B cell (primary cell): ENCODE results near the gene PTPRF. TPM values are rescaled to one million over a fixed set of nuclear protein-coding genes. Genes with fewer than 3 reads are reported as not detected.

Experiments used
- ATAC-seq: fragments of 200-7000 bp; cut with Tn5 transposase; one replicate; pipeline ENCODE4 v1.10.0; 2021; ENCODE audit warnings: low read depth, mild to moderate bottlenecking, moderate number of reproducible peaks, moderate library complexity
- CTCF ChIA-PET: fragments of 350-600 bp; sonication (Branson Sonifier 250); formaldehyde crosslinking; loops from one replicate; lab custom pipeline; 2021; ENCODE audit warnings: antibody characterized with exemption, inconsistent platforms; lab: Charles Lee
- POLR2A ChIA-PET: fragments of 350-600 bp; sonication (Branson Sonifier 250); formaldehyde crosslinking; loops from one replicate; lab custom pipeline; 2021; ENCODE audit warnings: antibody characterized with exemption; lab: Charles Lee
- DNase-seq: peaks from one replicate; pipeline ENCODE4 v3.0.0; 2013
- H2AFZ ChIP-seq: 2 replicates; pipeline ENCODE4 v1.6.1; 2012; ENCODE audit warnings: mild to moderate bottlenecking, low read depth, low read length; ENCODE audit not compliant: insufficient read depth, poor library complexity, severe bottlenecking
- H3K27ac ChIP-seq, 2 donors: 1 replicate in 1 of 2; 2 replicates in 1 of 2; pipeline ENCODE4 v1.5.1; 2012 to 2013; ENCODE audit warnings: low read length in 2 of 2, mild to moderate bottlenecking in 2 of 2, moderate library complexity in 1 of 2
- H3K27me3 ChIP-seq, 4 experiments: fragments of 200-600 bp in 1 of 4; sonication (generic) in 1 of 4; replicated peaks in 1 of 4; 1 replicate in 2 of 4; 2 replicates in 2 of 4; pipeline versions ENCODE4 v1.6.1 to v1.7.0; 2013 to 2016; ENCODE audit warnings: low read length in 3 of 4, mild to moderate bottlenecking in 2 of 4, mixed read lengths in 1 of 4, moderate library complexity in 1 of 4; ENCODE audit not compliant: insufficient read depth in 4 of 4, control insufficient read depth in 3 of 4; ENCODE audit errors: control extremely low read depth in 1 of 4
- H3K36me3 ChIP-seq, 2 experiments: replicated peaks in 1 of 2; 1 replicate in 1 of 2; 2 replicates in 1 of 2; pipeline versions ENCODE4 v1.6.1 to v1.7.1; 2013; ENCODE audit warnings: low read length in 1 of 2; ENCODE audit not compliant: insufficient read depth in 2 of 2, control insufficient read depth in 1 of 2; ENCODE audit errors: control extremely low read depth in 1 of 2, extremely low read depth in 1 of 2
- H3K4me1 ChIP-seq, 2 donors: fragments of 200-600 bp in 1 of 2; sonication (generic) in 1 of 2; 1 replicate in 1 of 2; 2 replicates in 1 of 2; pipeline versions ENCODE4 v1.5.1 to v1.6.1; 2013 to 2017; ENCODE audit warnings: low read length in 2 of 2; ENCODE audit not compliant: control insufficient read depth in 2 of 2, insufficient read depth in 2 of 2
- H3K4me2 ChIP-seq: replicated peaks from 2 replicates; pipeline ENCODE3; 2012; ENCODE audit warnings: mild to moderate bottlenecking, low read depth, low read length; ENCODE audit not compliant: poor library complexity, severe bottlenecking
- H3K4me3 ChIP-seq, 5 experiments: fragments of 200-600 bp in 1 of 5; sonication (generic) in 1 of 5; 1 replicate in 3 of 5; 2 replicates in 2 of 5; pipeline versions ENCODE4 v1.5.1 to v1.7.0; 2011 to 2016; ENCODE audit warnings: low read length in 4 of 5, mild to moderate bottlenecking in 4 of 5, low read depth in 2 of 5, control low read depth in 1 of 5, moderate library complexity in 1 of 5; ENCODE audit not compliant: insufficient read depth in 1 of 5; ENCODE audit errors: control extremely low read depth in 1 of 5, extremely low read depth in 1 of 5
- H3K79me2 ChIP-seq: fragments of 200-600 bp; sonication (generic); one replicate; pipeline ENCODE4 v1.6.0; 2016; ENCODE audit warnings: low read length; ENCODE audit not compliant: control insufficient read depth, insufficient read depth
- H3K9ac ChIP-seq: fragments of 200-600 bp; sonication (generic); 2 replicates; pipeline ENCODE4 v1.6.1; 2017; ENCODE audit warnings: mild to moderate bottlenecking, low read length, moderate library complexity
- H3K9me3 ChIP-seq, 3 donors: one replicate each; pipeline versions ENCODE4 v1.6.1 to v1.7.1; 2013; ENCODE audit warnings: low read length in 2 of 3; ENCODE audit not compliant: control insufficient read depth in 2 of 3, insufficient read depth in 1 of 3; ENCODE audit errors: control extremely low read depth in 1 of 3
- H4K20me1 ChIP-seq: 2 replicates; pipeline ENCODE4 v1.6.0; 2012; ENCODE audit warnings: mild to moderate bottlenecking, low read length; ENCODE audit not compliant: insufficient read depth, control insufficient read depth, poor library complexity, severe bottlenecking
- H3K27ac Mint-ChIP-seq: one replicate; pipeline ENCODE4 v1.8.0; 2021; ENCODE audit warnings: mixed read lengths
- H3K27me3 Mint-ChIP-seq: one replicate; pipeline ENCODE4 v1.8.0; 2021; ENCODE audit warnings: mixed read lengths
- H3K4me1 Mint-ChIP-seq: one replicate; pipeline ENCODE4 v1.8.0; 2021; ENCODE audit warnings: mixed read lengths
- H3K4me3 Mint-ChIP-seq: one replicate; pipeline ENCODE4 v1.8.0; 2021; ENCODE audit warnings: mixed read lengths
- H3K9me3 Mint-ChIP-seq: one replicate; pipeline ENCODE4 v1.8.0; 2022; ENCODE audit warnings: mixed read lengths; ENCODE audit not compliant: insufficient read depth
- CTCF ChIP-seq: fragments of 200-600 bp; IDR thresholded peaks from one replicate; pipeline ENCODE4 v1.8.0; 2022; ENCODE audit warnings: antibody characterized with exemption, mild to moderate bottlenecking
- EZH2 ChIP-seq: IDR thresholded peaks from 2 replicates; pipeline ENCODE4 v1.6.1; 2012; ENCODE audit warnings: borderline replicate concordance, low read depth, mild to moderate bottlenecking, moderate library complexity, low read length; ENCODE audit not compliant: insufficient read depth, poor library complexity, severe bottlenecking
- WGBS: methylation state at CpG from one replicate; pipeline ENCODE4 v1.1.5; 2013; ENCODE audit warnings: missing lambda C conversion rate; ENCODE audit not compliant: insufficient coverage; 5-methylcytosine and 5-hydroxymethylcytosine counted together
- intact Hi-C: fragments of 100-400 bp; cut with micrococcal nuclease; formaldehyde crosslinking; loops from one replicate; pipeline ENCODE4 v1.10.0; 2022
- polyA plus RNA-seq: library from polyadenylated mRNA; depleted of rRNA; stranded (reverse); fragments of >200 nt; gene quantifications from 2 replicates; pipeline ENCODE4 v1.2.3, GENCODE V29; 2012
- total RNA-seq, 2 donors: library from RNA; stranded (reverse); fragments of 120-200 nt in 1 of 2; gene quantifications; 1 replicate in 1 of 2; 2 replicates in 1 of 2; pipeline versions ENCODE4 v1.2.3 to v1.2.4, GENCODE V29; 2013 to 2022

Gene PTPRF
- total and polyA plus RNA-seq, 2 donors (not counting 1 experiment from before 2014, with no cell fraction given) = 0.07 to 0.13 TPM

GRCh38 chr1:43622471-43622870 lies 91.8 kb downstream of the PTPRF start:
- WGBS = 84% methylated on average over 10 of the region's 10 CpGs
- Mint-ChIP-seq H3K4me1 (no peaks in the 10 kb centered on the region), H3K27me3 (peaks cover 12% of the 10 kb centered on the region), H3K27ac (no peak overlapping the region), H3K9me3 (no peaks in the 10 kb centered on the region), H3K4me3 (no peak overlapping the region)
- no peak overlapping the region for H3K9ac ChIP-seq
- H2AFZ ChIP-seq = no peak overlapping the region
- POLR2A ChIA-PET = no interaction called here
- CTCF ChIA-PET = no interaction called here
- DNase-seq (no peak), ATAC-seq (no peak)
- H3K4me3 ChIP-seq = no peak overlapping the region
- no peaks in the 10 kb centered on the region for H3K9me3 ChIP-seq
- H4K20me1 ChIP-seq = no peaks in the 10 kb centered on the region
- no peaks in the 10 kb centered on the region for H3K36me3 ChIP-seq
- no peaks in the 10 kb centered on the region for H3K27me3 ChIP-seq
- no peaks in the 10 kb centered on the region for H3K4me1 ChIP-seq
- intact Hi-C loops = no loop called here
- H3K79me2 ChIP-seq = no peaks in the 10 kb centered on the region
- H3K27ac ChIP-seq = no peak overlapping the region
- TF ChIP-seq CTCF (no peak), EZH2 (no peak)
- H3K4me2 ChIP-seq = no peak overlapping the region

- ATAC-seq (no peak), DNase-seq (no peak)
- no peaks in the 10 kb centered on the region for H3K4me1 ChIP-seq
- H3K27ac ChIP-seq = no peak overlapping the region
- H3K9me3 ChIP-seq = no peaks in the 10 kb centered on the region
- no peaks in the 10 kb centered on the region for H3K36me3 ChIP-seq
- ChIA-PET CTCF (no interaction called here), POLR2A (no interaction called here)
- peaks cover 12% of the 10 kb centered on the region for H3K27me3 Mint-ChIP-seq
- H3K9me3 Mint-ChIP-seq = no peaks in the 10 kb centered on the region
- no peaks in the 10 kb centered on the region for H3K4me1 Mint-ChIP-seq
- intact Hi-C loops = no loop called here
- H3K27me3 ChIP-seq = no peaks in the 10 kb centered on the region
- no peak overlapping the region for H2AFZ ChIP-seq
- WGBS = 71% methylated on average over 8 of the region's 13 CpGs
- no peak overlapping the region for H3K4me3 Mint-ChIP-seq
- TF ChIP-seq EZH2 (no peak), CTCF (no peak)
- H3K27ac Mint-ChIP-seq = no peak overlapping the region
- H4K20me1 ChIP-seq = no peaks in the 10 kb centered on the region
- no peak overlapping the region for H3K9ac ChIP-seq
- no peak overlapping the region for H3K4me3 ChIP-seq
- H3K4me2 ChIP-seq = no peak overlapping the region
- no peaks in the 10 kb centered on the region for H3K79me2 ChIP-seq
These were observed 92.5 kb downstream of the PTPRF start for GRCh38 chr1:43622901-43623780.
